Breast epithelium (tissue), 3 donors: Measurements from ENCODE around the gene RNH1.

Experiments used
- CTCF ChIP-seq, 3 donors: fragments of 450-650 bp; IDR thresholded peaks; one replicate each; pipeline ENCODE4 v1.5.1; 2016 to 2017; ENCODE audit warnings: antibody characterized with exemption in 3 of 3, mild to moderate bottlenecking in 3 of 3, moderate library complexity in 3 of 3
- POLR2A ChIP-seq: fragments of 450-650 bp; IDR thresholded peaks from one replicate; pipeline ENCODE4 v1.6.1; 2016; ENCODE audit warnings: antibody characterized with exemption, mild to moderate bottlenecking, moderate library complexity
- POLR2AphosphoS5 ChIP-seq, 3 donors: sonication (generic); formaldehyde crosslinking; IDR thresholded peaks; one replicate each; pipeline ENCODE4 v1.6.1; 2017; ENCODE audit warnings: antibody characterized with exemption in 3 of 3

GRCh38 chr11:495537-495931 is 11.5 kb downstream of the RNH1 start:
- TF ChIP-seq CTCF (IDR thresholded peaks at IDR 0.05) (no peak), POLR2A (no peak), POLR2AphosphoS5 (IDR thresholded peaks at IDR 0.05) (no peak)
